Pons (tissue), 1 donor: ENCODE data around the gene RAB40C.

ENCODE experiments used
- DNase-seq: peaks from one replicate; pipeline ENCODE4 v3.0.0-alpha.2; 2016; ENCODE audit warnings: low spot score

RAB40C gene

DNA sequence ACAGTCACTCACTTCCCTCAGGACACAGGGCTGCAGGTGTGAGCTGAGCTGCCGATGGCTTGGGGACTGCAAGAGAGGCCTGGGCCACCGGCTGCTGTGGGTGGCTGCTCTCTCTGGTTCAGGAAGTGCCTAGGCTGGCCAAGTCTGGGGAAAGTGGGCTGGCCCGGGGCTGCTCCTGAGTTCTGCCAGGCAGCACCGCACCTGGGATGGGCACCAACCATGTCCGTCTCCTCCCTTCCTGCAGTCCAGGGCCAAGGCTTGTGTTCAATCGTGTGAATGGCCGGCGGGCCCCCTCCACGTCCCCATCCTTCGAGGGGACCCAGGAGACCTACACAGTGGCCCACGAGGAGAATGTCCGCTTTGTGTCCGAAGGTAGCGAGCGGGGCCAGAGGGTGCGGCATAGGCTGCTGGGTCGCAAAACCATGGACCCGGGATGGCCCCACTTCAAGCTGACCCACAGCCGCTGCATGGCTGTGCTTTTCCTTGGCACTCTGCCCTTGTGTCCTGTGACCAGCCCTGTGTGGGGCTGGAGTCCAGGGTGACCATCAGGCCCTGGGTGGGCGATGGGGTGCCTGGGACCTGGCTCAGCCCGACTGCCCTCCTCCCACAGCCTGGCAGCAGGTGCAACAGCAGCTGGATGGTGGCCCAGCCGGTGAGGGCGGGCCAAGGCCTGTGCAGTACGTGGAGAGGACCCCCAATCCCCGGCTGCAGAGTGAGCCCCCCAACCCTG lies 57.5 kb downstream of the RAB40C start:
- no peak for DNase-seq

DNA sequence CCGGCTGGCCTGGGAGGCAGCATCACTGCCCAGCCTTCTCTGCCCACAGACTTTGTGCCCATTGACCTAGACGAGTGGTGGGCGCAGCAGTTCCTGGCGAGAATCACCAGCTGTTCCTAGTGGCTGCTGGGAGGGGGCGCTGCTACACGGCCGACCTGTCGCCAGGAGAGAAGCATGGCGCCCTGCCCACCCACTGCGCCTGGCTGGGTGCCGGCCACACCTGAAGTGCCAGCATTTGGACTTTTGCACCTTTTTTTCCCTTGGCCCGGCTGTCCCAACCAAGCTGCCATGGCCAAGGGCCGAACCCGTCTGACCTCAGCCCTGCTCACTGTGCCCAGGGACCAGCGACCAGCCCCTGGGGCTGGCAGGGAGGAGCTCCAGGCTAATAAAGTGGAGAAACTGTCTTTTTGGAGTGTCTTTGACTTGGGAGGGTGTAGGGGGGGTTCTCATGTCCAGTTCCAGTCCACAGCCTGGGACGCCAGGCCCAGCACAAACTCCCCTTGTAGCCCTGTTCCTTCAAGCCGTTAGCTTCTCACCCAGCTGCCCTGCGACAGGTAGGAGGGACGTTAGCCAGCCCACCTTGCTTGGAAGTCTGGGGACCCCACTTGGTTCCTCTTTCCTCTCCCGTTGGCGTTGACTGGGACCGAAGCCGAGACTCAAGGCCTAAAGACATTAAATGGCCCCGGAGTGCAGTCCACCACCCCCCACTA lies 58.4 kb downstream of the RAB40C start:
- no peak for DNase-seq

DNA sequence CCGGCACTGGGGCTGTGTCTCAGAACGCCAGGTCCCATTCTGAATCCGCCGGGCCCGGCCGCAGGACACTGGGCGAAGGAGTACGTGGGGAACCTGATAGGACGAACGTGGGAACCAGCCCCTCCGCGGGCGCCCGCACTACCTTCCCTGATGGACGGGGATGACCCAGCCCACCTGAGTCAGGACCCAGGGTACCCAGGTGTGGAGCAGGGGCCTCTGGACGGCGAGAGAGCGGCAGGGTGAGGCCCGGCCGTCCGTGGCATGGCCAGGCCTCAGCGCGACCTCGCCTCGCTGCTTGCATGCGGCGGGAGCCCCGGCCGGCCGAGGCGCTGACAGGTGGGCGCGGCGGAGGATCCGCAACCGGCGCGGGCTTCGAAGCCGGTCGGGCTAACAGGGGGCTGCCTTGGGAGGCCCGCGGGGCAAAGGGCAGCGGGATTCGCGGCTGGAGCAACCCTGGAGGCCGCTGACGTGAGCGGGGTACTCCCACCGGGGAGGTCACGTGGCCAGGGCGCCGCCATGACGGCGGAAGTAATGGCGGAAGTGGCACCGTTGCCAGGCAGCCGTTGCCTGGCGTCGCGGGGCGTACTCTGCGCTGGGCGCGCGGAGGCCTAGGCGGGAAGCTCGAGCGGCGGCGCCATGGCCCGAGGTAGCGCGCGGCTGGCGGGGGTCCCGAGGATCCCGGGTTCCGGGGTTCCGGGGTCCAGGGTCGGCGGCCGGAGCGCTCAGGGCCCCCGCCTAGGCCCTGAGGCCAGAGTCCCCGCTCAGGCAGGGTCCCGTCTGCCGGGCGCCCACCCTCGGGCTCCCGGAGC lies 59.1 kb downstream of the RAB40C start, which contains the start of gene WDR90:
Gene WDR90, plus strand, starts transcription at position 585 of the 809 bp plus-strand sequence. Its CDS starts 52 bp downstream, at position 637.
- DNase-seq = peak; percentile 87

DNA sequence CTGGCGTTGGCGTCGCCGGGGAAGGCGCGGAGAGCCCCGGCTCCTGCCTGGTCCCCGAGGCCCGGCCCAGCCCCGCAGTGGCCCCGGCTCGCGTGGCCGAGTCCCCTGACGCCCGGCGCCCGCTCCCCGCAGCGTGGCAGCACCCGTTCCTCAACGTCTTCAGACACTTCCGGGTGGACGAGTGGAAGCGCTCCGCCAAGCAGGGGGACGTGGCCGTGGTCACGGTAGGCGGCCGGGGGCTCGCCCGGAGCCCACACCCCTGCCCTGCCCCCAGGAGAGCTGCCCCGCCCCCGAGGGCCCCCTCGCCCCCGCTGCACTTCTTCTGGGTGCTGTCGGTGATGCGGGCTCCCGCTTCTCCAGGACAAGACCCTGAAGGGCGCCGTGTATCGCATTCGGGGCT lies 59.8 kb downstream of the RAB40C start:
- no peak for DNase-seq

DNA sequence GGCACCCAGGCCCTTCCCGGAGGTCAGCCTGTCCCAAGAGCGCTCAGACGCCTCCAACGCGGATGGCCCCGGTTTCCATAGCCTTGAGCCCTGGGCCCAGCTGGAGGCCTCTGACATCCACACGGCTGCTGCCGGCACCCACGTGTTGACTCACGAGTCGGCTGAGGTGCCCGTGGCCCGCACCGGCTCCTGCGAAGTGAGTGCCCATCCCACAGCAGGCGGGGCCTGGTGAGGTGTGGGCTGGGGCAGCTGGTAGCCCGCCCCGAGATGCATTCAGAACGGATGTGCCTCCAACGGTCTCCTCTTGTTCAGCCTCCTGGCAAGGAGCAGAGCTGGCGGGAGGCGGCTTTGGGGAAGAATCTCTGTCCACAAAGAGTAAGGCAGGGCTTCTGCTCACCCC lies 62.0 kb downstream of the RAB40C start:
- DNase-seq = no peak

DNA sequence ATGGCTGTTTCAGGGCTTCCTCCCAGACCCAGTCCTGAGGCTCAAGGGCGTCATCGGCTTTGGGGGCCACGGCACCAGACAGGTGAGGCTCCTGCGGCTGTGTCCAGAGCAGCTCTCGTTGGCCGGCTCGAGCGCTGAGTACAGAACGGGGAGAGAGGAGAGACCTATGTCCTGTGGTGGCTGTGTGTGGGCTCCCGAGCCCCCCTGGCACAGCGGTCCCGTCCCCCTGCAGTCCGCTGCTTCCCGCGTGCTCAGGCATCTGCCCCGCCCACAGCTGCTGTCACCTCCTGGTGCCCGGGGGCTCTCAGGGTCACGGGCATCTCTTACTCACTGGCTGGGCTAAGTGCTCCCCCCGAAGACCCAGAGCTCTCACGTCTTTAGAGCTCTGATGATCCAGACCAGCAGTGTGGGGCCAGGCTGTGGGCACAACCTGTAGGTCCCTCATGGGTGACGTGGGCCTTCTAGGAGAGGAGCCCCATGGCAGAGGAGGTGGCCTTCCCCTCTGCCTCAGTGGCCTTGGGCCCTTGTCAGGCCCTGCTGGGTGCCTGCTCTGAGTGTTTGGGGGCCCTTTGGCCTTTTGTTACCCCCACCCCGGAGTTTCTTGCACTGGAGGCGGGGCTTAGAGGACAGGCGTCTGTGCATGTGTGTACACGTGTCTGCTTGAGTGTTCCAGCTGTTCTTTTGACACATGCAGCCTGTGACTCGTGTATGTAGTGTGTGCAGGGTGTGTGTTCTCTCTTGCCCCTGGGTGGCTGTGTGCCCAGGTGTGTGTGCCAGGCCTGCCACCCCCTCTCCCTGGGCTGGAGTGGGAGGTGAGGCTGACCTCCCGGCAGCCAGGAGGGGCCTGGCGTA lies 62.8 kb downstream of the RAB40C start:
- no peak for DNase-seq

DNA sequence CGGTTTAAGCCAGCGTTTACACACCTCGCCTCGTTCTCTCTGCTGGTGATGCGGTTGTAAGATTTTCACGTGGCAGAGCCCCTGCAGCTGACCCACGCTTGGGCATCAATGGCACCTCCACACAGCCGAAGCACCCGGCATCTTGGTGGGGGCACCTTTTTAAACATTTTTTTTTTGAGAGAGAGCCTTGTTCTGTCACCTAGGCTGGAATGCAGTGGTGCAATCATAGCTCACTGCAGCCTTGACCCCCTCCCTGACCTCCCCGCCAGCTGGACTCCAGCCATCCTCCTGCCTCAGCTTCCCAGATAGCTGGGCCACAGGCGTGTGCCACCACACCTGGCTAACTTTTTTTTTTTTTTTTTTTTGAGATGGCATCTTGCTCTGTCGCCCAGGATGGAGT lies 64.2 kb downstream of the RAB40C start:
- DNase-seq = no peak

DNA sequence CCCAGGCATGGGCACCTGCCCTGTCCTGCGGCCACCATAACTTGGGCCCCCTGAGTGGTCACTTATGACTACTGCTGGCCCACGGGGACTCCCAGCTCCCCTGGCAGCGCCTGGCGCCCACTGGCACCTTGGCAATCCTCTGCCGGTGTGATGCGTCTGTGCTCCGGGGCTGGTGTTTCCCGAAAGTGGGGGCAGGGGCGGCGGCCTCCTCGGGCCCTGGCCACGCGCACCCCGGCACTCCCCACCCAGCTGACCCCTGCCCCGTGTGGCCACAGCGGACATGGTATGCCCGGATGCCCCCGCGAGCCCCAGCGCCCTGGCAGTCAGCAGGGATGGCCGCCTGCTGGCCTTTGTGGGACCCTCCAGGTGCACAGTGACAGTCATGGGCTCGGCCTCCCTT lies 67.6 kb downstream of the RAB40C start:
- DNase-seq = no peak

DNA sequence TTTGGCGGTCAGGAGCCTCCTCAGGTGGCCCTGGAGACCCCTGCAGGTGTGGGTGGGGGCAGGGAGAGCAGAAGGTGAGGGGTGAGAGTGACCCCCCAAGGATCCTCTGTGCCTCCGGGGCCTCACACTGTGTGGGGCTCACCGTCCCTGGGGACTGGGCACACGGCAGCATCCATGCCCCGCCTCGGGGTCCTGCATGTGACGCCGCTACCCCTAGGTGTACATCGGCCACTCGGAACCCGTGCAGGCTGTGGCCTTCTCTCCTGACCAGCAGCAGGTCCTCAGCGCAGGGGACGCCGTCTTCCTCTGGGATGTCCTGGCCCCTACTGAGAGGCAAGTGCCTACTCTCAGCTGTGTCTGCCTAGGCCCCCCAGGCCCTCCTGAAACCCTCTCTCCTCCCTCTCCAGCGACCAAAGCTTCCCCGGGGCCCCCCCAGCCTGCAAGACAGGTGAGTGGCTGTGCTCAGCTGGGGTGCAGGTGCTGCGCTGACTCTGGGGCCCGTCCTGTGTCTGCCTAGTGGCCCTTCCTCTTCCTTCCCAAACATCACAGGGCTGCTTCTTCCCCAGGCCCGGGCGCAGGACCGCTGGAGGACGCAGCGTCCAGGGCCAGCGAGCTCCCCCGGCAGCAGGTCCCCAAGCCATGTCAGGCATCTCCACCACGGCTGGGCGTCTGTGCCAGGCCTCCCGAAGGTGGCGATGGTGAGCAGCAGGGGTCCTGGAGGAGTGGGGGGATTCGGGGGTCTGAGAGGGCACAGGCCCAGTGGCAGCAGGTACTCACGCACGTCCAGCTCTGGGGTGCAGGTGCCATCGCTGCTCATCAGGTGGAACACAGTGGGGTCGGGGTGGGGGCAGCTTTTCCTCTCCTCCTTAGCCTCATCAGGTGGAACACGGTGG lies 69.1 kb downstream of the RAB40C start:
- no peak for DNase-seq

DNA sequence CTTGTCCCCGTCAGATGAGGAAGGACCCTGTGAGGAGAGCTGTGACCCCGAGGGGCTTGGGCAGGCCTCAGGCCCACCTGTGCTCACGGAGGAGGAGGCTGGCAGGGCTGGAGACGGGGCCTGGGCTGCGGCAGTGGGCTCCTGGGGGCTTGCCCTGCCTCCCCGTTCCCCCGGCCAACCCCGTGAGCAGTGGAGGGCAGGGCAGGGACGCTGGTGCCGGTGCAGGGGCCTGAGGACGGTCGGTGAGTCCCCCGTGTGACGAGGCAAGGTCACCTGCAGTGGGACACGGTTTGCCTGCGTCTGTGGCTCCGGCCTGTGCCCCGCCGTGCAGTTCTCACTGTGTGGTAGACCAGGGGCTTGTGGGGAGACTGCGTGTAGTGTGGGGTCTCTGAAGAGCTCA lies 69.8 kb downstream of the RAB40C start:
- DNase-seq = no peak

DNA sequence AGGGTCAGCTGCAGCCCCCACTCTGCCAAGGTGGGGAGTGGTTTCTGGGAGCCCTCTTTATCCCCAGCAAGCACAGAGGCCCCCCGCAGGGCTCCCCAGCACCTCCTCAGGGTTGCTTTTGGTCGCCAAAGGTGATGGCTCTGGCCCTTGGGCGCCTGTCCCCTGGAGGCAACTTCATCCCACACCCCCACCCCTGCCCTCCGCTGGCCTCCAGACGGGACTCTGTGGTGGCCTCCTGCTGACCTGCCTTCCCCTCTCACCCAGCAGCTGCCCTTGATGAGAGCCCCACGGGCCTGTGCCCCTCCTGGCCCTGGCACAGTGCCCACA lies 70.2 kb downstream of the RAB40C start:
- DNase-seq = no peak

DNA sequence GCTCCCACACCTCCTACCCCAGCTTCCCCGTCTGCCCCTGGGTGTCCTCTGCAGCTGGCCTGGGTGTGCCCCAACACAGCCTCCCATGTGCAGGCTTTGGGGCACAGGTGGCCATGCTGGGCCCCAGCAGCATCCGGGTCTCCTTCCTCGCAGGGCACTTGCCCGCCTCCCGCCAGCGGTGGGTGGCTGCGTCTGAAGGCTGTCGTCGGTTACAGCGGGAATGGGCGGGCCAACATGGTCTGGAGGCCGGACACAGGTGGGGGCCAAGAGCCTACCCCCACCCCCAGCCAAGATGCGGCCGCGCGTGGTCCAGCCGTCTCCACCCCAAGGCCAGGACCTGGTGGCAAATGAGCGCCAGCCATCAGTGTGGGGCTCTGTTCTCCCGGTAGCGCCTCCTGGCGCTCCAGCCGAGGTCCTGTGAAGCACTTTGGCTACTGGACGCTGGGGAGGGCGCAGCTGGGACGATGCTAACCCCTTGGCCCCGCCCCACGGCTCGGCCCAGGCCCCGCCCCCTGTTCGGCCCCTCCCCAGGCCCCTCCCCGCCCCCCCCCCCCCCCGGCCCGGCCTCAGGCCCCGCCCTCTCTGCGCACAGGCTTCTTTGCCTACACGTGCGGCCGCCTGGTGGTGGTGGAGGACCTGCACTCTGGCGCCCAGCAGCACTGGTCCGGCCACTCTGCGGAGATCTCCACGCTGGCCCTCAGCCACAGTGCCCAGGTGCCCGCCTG lies 70.8 kb downstream of the RAB40C start:
- DNase-seq = peak; percentile 84

DNA sequence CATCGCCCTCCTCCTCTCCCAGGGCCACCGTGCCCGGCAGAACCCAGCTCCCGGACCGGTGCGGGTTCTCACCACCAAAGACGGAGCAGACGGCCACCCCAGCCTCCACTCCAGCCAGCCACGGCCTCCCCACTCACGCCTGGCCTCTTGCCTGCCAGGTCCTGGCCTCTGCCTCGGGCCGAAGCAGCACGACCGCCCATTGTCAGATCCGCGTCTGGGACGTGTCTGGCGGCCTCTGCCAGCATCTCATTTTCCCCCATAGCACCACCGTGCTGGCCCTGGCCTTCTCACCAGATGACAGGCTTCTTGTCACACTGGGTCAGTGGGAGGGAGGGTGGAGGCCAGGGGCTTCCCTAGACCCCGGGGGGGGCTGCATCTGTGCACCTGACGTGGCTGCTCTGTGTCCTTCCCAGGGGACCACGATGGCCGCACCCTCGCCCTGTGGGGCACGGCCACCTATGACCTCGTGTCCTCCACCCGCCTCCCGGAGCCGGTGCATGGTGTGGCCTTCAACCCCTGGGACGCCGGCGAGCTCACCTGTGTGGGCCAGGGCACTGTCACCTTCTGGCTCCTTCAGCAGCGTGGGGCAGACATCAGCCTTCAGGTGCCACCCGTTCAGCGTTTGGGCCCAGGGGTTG lies 71.4 kb downstream of the RAB40C start:
- DNase-seq = no peak

DNA sequence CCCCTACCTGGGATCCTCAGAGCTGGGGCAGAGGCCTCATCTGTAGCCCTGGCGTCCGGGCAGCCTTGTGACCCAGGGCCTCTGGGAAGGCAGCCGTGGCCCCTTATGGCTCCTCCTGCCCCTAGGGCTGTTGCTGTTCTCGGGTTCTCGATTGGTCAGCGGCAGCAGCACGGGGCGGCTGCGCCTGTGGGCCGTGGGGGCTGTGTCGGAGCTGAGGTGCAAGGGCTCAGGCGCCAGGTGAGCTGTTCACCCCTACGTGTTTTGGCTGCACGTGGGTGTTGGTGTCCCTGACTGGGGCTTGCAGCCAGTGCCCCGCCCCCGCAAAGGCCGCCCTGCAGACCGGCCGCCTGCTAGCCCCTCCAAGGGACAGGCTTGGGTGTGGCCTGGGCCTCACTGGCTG lies 72.2 kb downstream of the RAB40C start:
- no peak for DNase-seq

DNA sequence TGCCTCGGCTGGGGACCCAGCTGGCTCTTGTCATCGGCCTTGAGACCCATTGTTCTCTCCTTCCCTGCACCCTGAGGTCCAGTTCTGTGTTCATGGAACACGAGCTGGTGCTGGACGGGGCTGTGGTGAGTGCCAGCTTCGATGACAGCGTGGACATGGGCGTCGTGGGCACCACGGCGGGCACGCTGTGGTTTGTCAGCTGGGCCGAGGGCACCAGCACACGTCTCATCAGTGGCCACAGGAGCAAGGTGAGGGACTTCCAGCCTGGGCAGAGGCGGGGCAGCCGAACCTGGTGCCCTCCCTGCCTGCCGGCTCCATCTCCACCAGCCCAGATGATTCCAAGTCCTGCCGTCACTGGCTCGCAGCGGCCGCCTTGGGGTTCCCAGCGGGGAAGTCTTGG lies 72.7 kb downstream of the RAB40C start:
- DNase-seq = no peak

DNA sequence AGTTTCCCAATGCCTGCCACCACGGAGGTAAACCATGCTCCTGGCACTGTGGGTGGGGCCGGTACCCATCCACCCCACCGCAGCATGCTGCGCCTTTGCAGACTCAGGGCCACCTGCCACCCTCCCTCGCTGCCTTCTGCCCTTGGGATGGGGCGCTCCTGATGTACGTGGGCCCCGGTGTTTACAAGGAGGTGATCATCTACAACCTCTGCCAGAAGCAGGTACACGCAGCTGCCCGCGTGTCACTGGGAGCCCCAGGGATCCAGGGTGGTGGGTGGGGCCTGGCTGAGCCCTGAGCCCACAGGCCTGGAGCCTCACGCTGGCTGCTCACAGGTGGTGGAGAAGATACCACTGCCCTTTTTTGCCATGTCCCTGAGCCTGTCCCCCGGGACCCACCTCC lies 76.7 kb downstream of the RAB40C start:
- DNase-seq = no peak

DNA sequence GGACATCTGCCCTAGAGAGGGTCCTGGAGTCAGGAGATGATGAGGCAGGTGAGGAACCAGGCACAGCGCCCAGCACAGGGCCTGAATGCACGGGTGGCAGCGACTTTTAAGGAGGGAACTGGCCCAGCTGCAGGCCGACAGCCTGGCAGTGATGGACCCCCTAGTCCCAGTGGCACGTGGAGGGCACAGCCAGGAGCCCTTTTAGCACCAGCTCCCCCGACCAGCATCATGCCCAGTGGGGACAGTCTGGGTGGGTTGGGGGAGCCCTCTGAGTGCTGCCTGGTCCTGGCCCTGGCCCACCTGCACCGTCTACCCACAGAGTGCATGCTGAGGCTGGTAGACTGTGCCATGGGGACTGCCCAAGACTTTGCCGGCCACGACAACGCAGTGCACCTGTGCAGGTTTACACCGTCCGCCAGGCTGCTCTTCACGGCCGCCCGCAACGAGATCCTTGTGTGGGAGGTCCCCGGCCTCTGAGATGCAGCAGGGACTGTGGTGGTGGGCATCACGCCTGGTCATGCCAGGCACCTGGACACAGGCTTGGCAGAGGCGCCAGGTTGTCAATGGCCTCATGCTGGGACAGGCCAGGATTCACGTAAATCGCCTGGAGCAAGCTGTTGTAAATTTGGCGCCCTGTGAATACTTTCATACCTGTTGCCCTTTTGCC lies 77.4 kb downstream of the RAB40C start:
- DNase-seq = no peak

DNA sequence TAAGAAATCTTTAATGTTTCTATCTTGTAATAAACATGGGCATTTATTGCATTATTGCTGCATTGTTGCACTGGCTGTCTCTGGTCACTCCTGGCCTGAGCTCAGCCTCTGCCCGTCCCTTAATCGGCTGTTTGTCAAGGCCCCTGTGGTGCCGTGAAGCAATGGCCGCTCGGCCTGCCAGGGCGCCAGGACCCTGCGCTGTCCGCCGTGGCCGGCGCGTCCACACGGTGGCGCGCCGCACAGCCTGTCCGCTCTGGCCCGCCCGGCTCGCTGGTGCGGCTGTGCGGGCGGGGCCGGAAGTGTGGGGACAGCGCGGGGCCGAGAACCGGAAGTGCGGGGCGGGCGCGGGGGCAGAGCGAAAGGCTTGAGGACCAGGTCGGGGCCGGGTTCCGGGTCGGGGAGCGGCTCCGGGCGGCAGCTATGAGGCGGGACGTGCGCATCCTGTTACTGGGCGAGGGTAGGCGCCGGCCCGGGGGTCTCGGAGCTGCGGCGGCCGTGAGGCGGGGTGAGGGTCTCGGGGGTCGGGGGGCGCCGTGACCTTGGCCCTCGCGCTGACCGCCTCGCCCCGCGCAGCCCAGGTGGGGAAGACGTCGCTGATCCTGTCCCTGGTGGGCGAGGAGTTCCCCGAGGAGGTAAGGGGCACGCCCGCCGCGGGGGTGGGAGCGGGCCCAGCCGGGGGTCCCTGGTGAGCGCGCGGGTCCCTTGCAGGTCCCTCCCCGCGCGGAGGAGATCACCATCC lies 78.1 kb downstream of the RAB40C start, which contains the start of gene RHOT2:
Gene RHOT2, plus strand, starts transcription at position 353 of the 739 bp plus-strand sequence. Its CDS starts 68 bp downstream, at position 421.
- DNase-seq = peak; percentile 83
